HG02870 (cell line): ENCODE measurements around the gene UNKL.

ENCODE experiments used
- ATAC-seq: cut with Tn5 transposase; IDR thresholded peaks from one replicate; pipeline ENCODE4 v1.9.1; 2021; ENCODE audit warnings: mild to moderate bottlenecking, moderate library complexity; ENCODE audit not compliant: unreplicated experiment

Gene UNKL

GRCh38 chr16:1342526-1343427 lies 71.7 kb downstream of the UNKL start:
- peak; percentile 78 for ATAC-seq

- no peak for ATAC-seq
Measured at GRCh38 chr16:1341495-1342420, 72.7 kb downstream of the UNKL start.

- no peak for ATAC-seq
Measured at GRCh38 chr16:1340730-1341494, 73.6 kb downstream of the UNKL start.

GRCh38 chr16:1338855-1339675 lies 75.4 kb downstream of the UNKL start:
- no peak for ATAC-seq

- no peak for ATAC-seq
Measured at GRCh38 chr16:1338119-1338730, 76.3 kb downstream of the UNKL start.

- no peak for ATAC-seq
Measured at GRCh38 chr16:1337486-1337885, 77.0 kb downstream of the UNKL start.

- ATAC-seq: no peak
Measured at GRCh38 chr16:1336619-1337018, 77.9 kb downstream of the UNKL start.

- no peak for ATAC-seq
Measured at GRCh38 chr16:1335996-1336395, 78.5 kb downstream of the UNKL start.

- ATAC-seq: no peak
Measured at GRCh38 chr16:1335211-1335971, 79.1 kb downstream of the UNKL start.

- no peak for ATAC-seq
Measured at GRCh38 chr16:1334739-1335138, 79.8 kb downstream of the UNKL start.

- no peak for ATAC-seq
Measured at GRCh38 chr16:1333854-1334700, 80.4 kb downstream of the UNKL start.

- ATAC-seq: no peak
Measured at GRCh38 chr16:1333149-1333812, 81.2 kb downstream of the UNKL start, which contains the start of gene BAIAP3. Gene BAIAP3 (plus strand): TSS chr16:1333645. CDS start chr16:1338550, 4,905 bp downstream.

GRCh38 chr16:1332618-1333148 lies 81.8 kb downstream of the UNKL start:
- no peak for ATAC-seq

- no peak for ATAC-seq
Measured at GRCh38 chr16:1331712-1332617, 82.5 kb downstream of the UNKL start.

GRCh38 chr16:1330931-1331711 lies 83.4 kb downstream of the UNKL start:
- no peak for ATAC-seq
